GM12892 (cell line): ENCODE results near the gene ZNRF3.

Experiments
- POLR2A ChIP-seq: IDR thresholded peaks from 2 replicates; pipeline ENCODE4 v1.6.1; 2011; ENCODE audit warnings: low read depth, low read length, control low read depth
- POLR2AphosphoS5 ChIP-seq: IDR thresholded peaks from 2 replicates; pipeline ENCODE4 v1.6.1; 2011; ENCODE audit warnings: low read depth, low read length, control low read depth
- TAF1 ChIP-seq: IDR thresholded peaks from 2 replicates; pipeline ENCODE4 v1.6.1; 2011; ENCODE audit warnings: low read depth, mild to moderate bottlenecking, control low read depth, low read length, borderline replicate concordance

GRCh38 chr22:28838971-28839370 is 44.4 kb upstream of the ZNRF3 start:
- no peak for TF ChIP-seq POLR2A
- no peak for TF ChIP-seq POLR2AphosphoS5
- no peak for TF ChIP-seq TAF1
